ENCODE data around the gene KNDC1. TPM values are rescaled to one million over a fixed set of nuclear protein-coding genes. Genes with fewer than 3 reads are reported as not detected.

The KNDC1 gene
- total and polyA plus RNA-seq, 2 experiments from 2014 or later, result 1.8 to 16.0 TPM

- H3K4me3 Mint-ChIP-seq, result no peak overlapping the region
Observed at GRCh38 chr10:133180965-133181639, 21.1 kb downstream of the KNDC1 start.

More at GRCh38 chr10:133180965-133181639, 21.1 kb downstream of the KNDC1 start:
- TF ChIP-seq STAT1 (IDR thresholded peaks at IDR 0.05; ENCODE audit: unreplicated experiment) (no peak), NANOG (IDR thresholded peaks at IDR 0.05; ENCODE audit: borderline replicate concordance) (no peak), ZNF331 (CRISPR knock-in tag; IDR thresholded peaks at IDR 0.05; ENCODE audit: low read depth) (no peak), REST (IDR thresholded peaks at IDR 0.05; ENCODE audit: unreplicated experiment) (no peak), JUNB (IDR thresholded peaks at IDR 0.05; ENCODE audit: unreplicated experiment) (no peak), POLR2AphosphoS5 (IDR thresholded peaks at IDR 0.05; ENCODE audit: low read depth) (no peak), ETS1 (IDR thresholded peaks at IDR 0.05) (no peak), ZNF462 (CRISPR knock-in tag; IDR thresholded peaks at IDR 0.05) (no peak), EZH2phosphoT487 (IDR thresholded peaks at IDR 0.05; ENCODE audit: unreplicated experiment) (no peak), EZH2 (IDR thresholded peaks at IDR 0.05; ENCODE audit: low read depth, unreplicated experiment) (no peak), ZNF114 (CRISPR knock-in tag; IDR thresholded peaks at IDR 0.05) (no peak), CREB1 (CRISPR knock-in tag; IDR thresholded peaks at IDR 0.05; ENCODE audit: low read depth) (no peak), CTCF (conservative IDR thresholded peaks at IDR 0.05; ENCODE audit: low read depth in 2 of 2) (no peak)
- Mint-ChIP-seq H3K36me3 (ENCODE audit: low read depth) (peaks cover 26% of the 10 kb centered on the region), H3K27ac (no peak overlapping the region), H3K9me3 (peaks cover 26% of the 10 kb centered on the region), H3K4me1 (no peaks in the 10 kb centered on the region), H3K27me3 (ENCODE audit: insufficient read depth, low read depth, poor library complexity) (peaks cover 12% of the 10 kb centered on the region)
- no peaks in the 10 kb centered on the region for H3K27me3 ChIP-seq (ENCODE audit: insufficient read depth)
- H3K4me3 ChIP-seq, result no peak overlapping the region
- H2AFZ ChIP-seq, result no peak overlapping the region
- H3F3A ChIP-seq (replicated peaks; ENCODE audit: low read depth), result peaks cover 18% of the 10 kb centered on the region
- ATAC-seq, result no peak
- no peaks in the 10 kb centered on the region for H3K36me3 ChIP-seq (ENCODE audit: insufficient read depth)
- no peak overlapping the region for H3K27ac ChIP-seq (ENCODE audit: low read depth)
- DNase-seq (ENCODE audit: low spot score), result no peak
- no peak overlapping the region for H3K4me2 ChIP-seq
- peaks cover 9% of the 10 kb centered on the region; the same call in 1 of the 2 replicates for H3K9me2 ChIP-seq (ENCODE audit: insufficient read depth)
- H4K20me1 ChIP-seq (replicated peaks; ENCODE audit: insufficient read depth), result no peaks in the 10 kb centered on the region
- H3K4me1 ChIP-seq (ENCODE audit: insufficient read depth), result no peaks in the 10 kb centered on the region
- H3K79me2 ChIP-seq (replicated peaks; ENCODE audit: insufficient read depth), result no peaks in the 10 kb centered on the region

All from GM23338 (cell line).